ENCODE results near the gene FHIP2A. TPM values are rescaled to one million over a fixed set of nuclear protein-coding genes. Genes with fewer than 3 reads are reported as not detected.
A peak's percentile ranks its signal among the peaks of the same experiment; 100 is the strongest.
"Not testable (repeated sequence)": the region's sequence is repeated elsewhere in the genome, so short reads cannot be mapped to it uniquely, and the experiment has no call there.

FHIP2A gene
- total RNA-seq, 1 donor from 2014 or later = 22.6 TPM

- ATAC-seq (ENCODE audit: poor library complexity) (no peak), DNase-seq (no peak)
- intact Hi-C loops (cut with DNase I) = no loop called here
These were observed 28.5 kb downstream of the FHIP2A start for GRCh38 chr10:114850126-114850525.

GRCh38 chr10:114851336-114851735, 29.8 kb downstream of the FHIP2A start:
- DNase-seq = no peak
- no peak for ATAC-seq (ENCODE audit: poor library complexity)
- intact Hi-C loops (cut with DNase I) = no loop called here

- intact Hi-C loops (cut with DNase I) = no loop called here
- DNase-seq (no peak), ATAC-seq (ENCODE audit: poor library complexity) (no peak)
These were observed 30.6 kb downstream of the FHIP2A start for GRCh38 chr10:114852197-114852596.

GRCh38 chr10:114854906-114855305, 33.3 kb downstream of the FHIP2A start:
- intact Hi-C loops (cut with DNase I) = no loop called here
- ATAC-seq (ENCODE audit: poor library complexity) (no peak), DNase-seq (no peak)

- ATAC-seq (ENCODE audit: poor library complexity) (peak; percentile 60), DNase-seq (no peak)
- intact Hi-C loops (cut with DNase I) = no loop called here
These were observed 34.4 kb downstream of the FHIP2A start for GRCh38 chr10:114855776-114856543.

- ATAC-seq (ENCODE audit: poor library complexity) (peak; percentile 35), DNase-seq (no peak)
- intact Hi-C loops (cut with DNase I) = no loop called here
These were observed 35.1 kb downstream of the FHIP2A start for GRCh38 chr10:114856544-114857287.

GRCh38 chr10:114857288-114857565, 35.6 kb downstream of the FHIP2A start:
- DNase-seq; intact Hi-C loops (cut with DNase I): not testable (repeated sequence)
- peak; percentile 28 for ATAC-seq (ENCODE audit: poor library complexity)

GRCh38 chr10:114857922-114858629, 36.5 kb downstream of the FHIP2A start:
- DNase-seq (no peak), ATAC-seq (ENCODE audit: poor library complexity) (no peak)
- intact Hi-C loops (cut with DNase I) = no loop called here

GRCh38 chr10:114859222-114859621, 37.6 kb downstream of the FHIP2A start:
- intact Hi-C loops (cut with DNase I) = no loop called here
- ATAC-seq (ENCODE audit: poor library complexity) = no peak

GRCh38 chr10:114862456-114862855, 40.9 kb downstream of the FHIP2A start:
- no peak for DNase-seq
- no peak for ATAC-seq (ENCODE audit: poor library complexity)
- intact Hi-C loops (cut with DNase I) = no loop called here

More at GRCh38 chr10:114859222-114859621, 37.6 kb downstream of the FHIP2A start:
- no peak for DNase-seq

GRCh38 chr10:114867365-114867764, 45.8 kb downstream of the FHIP2A start:
- ATAC-seq (ENCODE audit: poor library complexity) = no peak
- intact Hi-C loops (cut with DNase I) = no loop called here
- DNase-seq = no peak

- DNase-seq (no peak), ATAC-seq (ENCODE audit: poor library complexity) (no peak)
- intact Hi-C loops (cut with DNase I) = no loop called here
These were observed 47.4 kb downstream of the FHIP2A start for GRCh38 chr10:114868870-114869519.

GRCh38 chr10:114869520-114869892, 47.9 kb downstream of the FHIP2A start:
- no peak for ATAC-seq (ENCODE audit: poor library complexity)
- no peak for DNase-seq
- intact Hi-C loops (cut with DNase I) = no loop called here

- ATAC-seq (ENCODE audit: poor library complexity) = no peak
- no peak for DNase-seq
- intact Hi-C loops (cut with DNase I) = no loop called here
These were observed 48.9 kb downstream of the FHIP2A start for GRCh38 chr10:114870486-114870885.

- ATAC-seq (ENCODE audit: poor library complexity) = no peak
- intact Hi-C loops (cut with DNase I) = no loop called here
- no peak for DNase-seq
These were observed 49.8 kb downstream of the FHIP2A start for GRCh38 chr10:114871379-114871778.

Other genes with a start within 250 kb of the FHIP2A start
- gene ABLIM1, start 163.5 kb upstream of the FHIP2A start, total RNA-seq = 772 TPM
- gene TRUB1, start 116.4 kb downstream of the FHIP2A start, total RNA-seq = 12.0 TPM